ENCODE measurements around the gene EPOP. TPM values are rescaled to one million over a fixed set of nuclear protein-coding genes. Genes with fewer than 3 reads are reported as not detected.

The EPOP gene
- total RNA-seq, 1 experiment from 2014 or later: 8.4 TPM

- intact Hi-C loops (cut with micrococcal nuclease; ENCODE audit: unreplicated experiment): loop anchor here (10.0 kb wide), 1 partner anchor 572 kb away; no protein-coding TSS in a partner anchor
- no peaks in the 10 kb centered on the region for H3K36me3 ChIP-seq (ENCODE audit: low read depth)
- peaks cover 13% of the 10 kb centered on the region for H3F3A ChIP-seq (ENCODE audit: insufficient read depth, low read depth)
- no peaks in the 10 kb centered on the region for H3K9me2 ChIP-seq (ENCODE audit: insufficient read depth)
- no peaks in the 10 kb centered on the region for H4K20me1 ChIP-seq (ENCODE audit: insufficient read depth)
- H2AFZ ChIP-seq: no peak overlapping the region
- peak overlapping the region; percentile 95; the same call in 1 of the 2 replicates for H3K4me3 ChIP-seq
- H3K27me3 ChIP-seq (ENCODE audit: insufficient read depth, low read depth): no peaks in the 10 kb centered on the region
- H3K27ac ChIP-seq: no peak overlapping the region
- H3K4me1 ChIP-seq (replicated peaks; ENCODE audit: insufficient read depth): peaks cover 23% of the 10 kb centered on the region
- H3K4me2 ChIP-seq: peak overlapping the region; percentile 92
- H3K9me3 ChIP-seq (ENCODE audit: insufficient read depth, low read depth): no peaks in the 10 kb centered on the region
- ChIA-PET CTCF (no interaction called here), POLR2A (ENCODE audit: unreplicated experiment) (no interaction called here)
- no TSS peak for BruUV-seq (replicated peaks)
- no peak for TF ChIP-seq CTCF (conservative IDR thresholded peaks at IDR 0.05)
- no peak for TF ChIP-seq EZH2 (IDR thresholded peaks at IDR 0.05; ENCODE audit: low read depth)
- no peak for DNase-seq
- H3K79me2 ChIP-seq (ENCODE audit: low read depth): 0 out of 2 replicates have a peak, but pooled peaks cover 4% of the 10 kb centered on the region
Observed at GRCh38 chr17:38672788-38673706, 1.7 kb downstream of the EPOP start.

- TF ChIP-seq EZH2 (IDR thresholded peaks at IDR 0.05; ENCODE audit: low read depth) (no peak), CTCF (conservative IDR thresholded peaks at IDR 0.05) (no peak)
- H3K9me2 ChIP-seq (ENCODE audit: insufficient read depth): no peaks in the 10 kb centered on the region
- H3K9me3 ChIP-seq (ENCODE audit: insufficient read depth, low read depth): no peaks in the 10 kb centered on the region
- BruUV-seq (replicated peaks): no TSS peak
- H3K4me2 ChIP-seq: peak overlapping the region; percentile 50
- peaks cover 13% of the 10 kb centered on the region for H3F3A ChIP-seq (ENCODE audit: insufficient read depth, low read depth)
- H3K36me3 ChIP-seq (ENCODE audit: low read depth): no peaks in the 10 kb centered on the region
- no peaks in the 10 kb centered on the region for H4K20me1 ChIP-seq (ENCODE audit: insufficient read depth)
- no peak overlapping the region for H3K4me3 ChIP-seq
- H3K4me1 ChIP-seq (replicated peaks; ENCODE audit: insufficient read depth): peaks cover 23% of the 10 kb centered on the region
- CTCF ChIA-PET: no interaction called here
- H3K27me3 ChIP-seq (ENCODE audit: insufficient read depth, low read depth): no peaks in the 10 kb centered on the region
- intact Hi-C loops (cut with micrococcal nuclease; ENCODE audit: unreplicated experiment): loop anchor here (10.0 kb wide), 1 partner anchor 573 kb away; no protein-coding TSS in a partner anchor
- POLR2A ChIA-PET (ENCODE audit: unreplicated experiment): interaction anchor here (0.7 kb wide), 1 partner anchor 1119 kb away, joined by 6 read pairs; no protein-coding TSS in a partner anchor
- DNase-seq: no peak
- 0 out of 2 replicates have a peak, but pooled peaks cover 4% of the 10 kb centered on the region for H3K79me2 ChIP-seq (ENCODE audit: low read depth)
- H3K27ac ChIP-seq: no peak overlapping the region
- H2AFZ ChIP-seq: no peak overlapping the region
Observed at GRCh38 chr17:38671939-38672720, 2.6 kb downstream of the EPOP start.

- H3K27me3 ChIP-seq (ENCODE audit: insufficient read depth, low read depth): no peaks in the 10 kb centered on the region
- no TSS peak for BruUV-seq (replicated peaks)
- H3K4me2 ChIP-seq: no peak overlapping the region
- peaks cover 19% of the 10 kb centered on the region for H3F3A ChIP-seq (ENCODE audit: insufficient read depth, low read depth)
- H3K4me3 ChIP-seq: no peak overlapping the region
- H4K20me1 ChIP-seq (ENCODE audit: insufficient read depth): no peaks in the 10 kb centered on the region
- ChIA-PET CTCF (interaction anchor here (0.6 to 0.7 kb wide), 2 partner anchors 111 to 114 kb away, joined by 3 read pairs; no protein-coding TSS in a partner anchor), POLR2A (ENCODE audit: unreplicated experiment) (interaction anchor here (0.6 kb wide), 1 partner anchor 163 kb away, joined by 4 read pairs; no protein-coding TSS in a partner anchor)
- H3K27ac ChIP-seq: no peak overlapping the region
- intact Hi-C loops (cut with micrococcal nuclease; ENCODE audit: unreplicated experiment): loop anchor here (5.0 kb wide), 2 partner anchors 162 to 227 kb away; no protein-coding TSS in a partner anchor
- no peak for DNase-seq
- H3K36me3 ChIP-seq (ENCODE audit: low read depth): no peaks in the 10 kb centered on the region
- TF ChIP-seq CTCF (conservative IDR thresholded peaks at IDR 0.05): no peak
- TF ChIP-seq EZH2 (IDR thresholded peaks at IDR 0.05; ENCODE audit: low read depth): no peak
- H3K79me2 ChIP-seq (ENCODE audit: low read depth): 0 out of 2 replicates have a peak, but pooled peaks cover 4% of the 10 kb centered on the region
- no peaks in the 10 kb centered on the region for H3K9me3 ChIP-seq (ENCODE audit: insufficient read depth, low read depth)
- no peaks in the 10 kb centered on the region for H3K9me2 ChIP-seq (ENCODE audit: insufficient read depth)
- no peak overlapping the region for H2AFZ ChIP-seq
- H3K4me1 ChIP-seq (replicated peaks; ENCODE audit: insufficient read depth): peaks cover 17% of the 10 kb centered on the region
Observed at GRCh38 chr17:38669520-38669919, 5.2 kb downstream of the EPOP start.
